Panc1 (cell line): ENCODE results near the gene FGD4.

Source experiments
- TCF7L2 ChIP-seq: IDR thresholded peaks from 2 replicates; pipeline ENCODE4 v1.6.1; 2011; ENCODE audit warnings: mild to moderate bottlenecking, low read depth, low read length, inconsistent platforms
- TF ChIP-seq, protein P1 (sequence below): fragments of 450-650 bp; IDR thresholded peaks from 2 replicates; pipeline ENCODE4 v1.5.1; 2017; ENCODE audit warnings: mild to moderate bottlenecking
- TF ChIP-seq, protein P2 (sequence below), 2 experiments: IDR thresholded peaks; 2 replicates each; pipeline ENCODE4 v1.6.1; 2011 to 2012; ENCODE audit warnings: low read depth in 2 of 2, control low read depth in 1 of 2, low read length in 1 of 2, mild to moderate bottlenecking in 1 of 2, moderate library complexity in 1 of 2; ENCODE audit not compliant: insufficient read depth in 1 of 2

DNA sequence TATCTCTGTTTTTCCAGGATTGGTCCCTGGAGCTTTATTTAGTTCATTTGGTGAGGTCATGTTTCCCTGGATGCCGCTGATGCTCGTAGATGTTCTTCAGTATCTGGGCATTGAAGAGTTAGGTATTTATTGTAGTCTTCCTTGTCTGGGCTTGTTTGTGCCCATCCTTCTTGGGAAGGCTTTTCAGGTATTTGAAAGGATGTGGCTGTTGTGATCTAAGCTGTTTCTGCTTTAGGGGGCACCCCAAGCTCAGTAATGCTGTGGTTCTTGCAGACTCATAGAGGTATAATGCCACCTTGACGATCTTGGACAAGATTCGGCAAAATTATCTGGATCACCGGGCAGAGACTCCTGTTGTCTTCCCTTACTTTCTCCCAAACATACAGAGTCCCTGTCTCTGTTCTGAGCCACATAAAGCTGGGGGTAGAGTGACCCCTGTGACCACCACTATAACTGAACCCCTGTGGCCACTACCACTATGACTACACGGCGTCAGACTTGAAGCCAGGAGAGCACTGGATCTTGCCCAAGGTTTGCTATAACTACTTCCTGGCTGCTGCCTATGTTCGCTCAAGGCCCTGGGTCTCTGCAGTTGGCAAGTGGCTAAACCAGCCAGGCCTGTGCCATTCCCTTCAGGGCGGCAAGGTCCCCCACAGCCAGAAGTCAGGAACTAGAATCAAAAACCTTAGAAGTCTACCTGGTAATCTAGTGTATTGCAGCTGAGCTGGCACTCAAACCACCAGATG, 40.9 kb downstream of the FGD4 start:
- TF ChIP-seq, protein P1, sequence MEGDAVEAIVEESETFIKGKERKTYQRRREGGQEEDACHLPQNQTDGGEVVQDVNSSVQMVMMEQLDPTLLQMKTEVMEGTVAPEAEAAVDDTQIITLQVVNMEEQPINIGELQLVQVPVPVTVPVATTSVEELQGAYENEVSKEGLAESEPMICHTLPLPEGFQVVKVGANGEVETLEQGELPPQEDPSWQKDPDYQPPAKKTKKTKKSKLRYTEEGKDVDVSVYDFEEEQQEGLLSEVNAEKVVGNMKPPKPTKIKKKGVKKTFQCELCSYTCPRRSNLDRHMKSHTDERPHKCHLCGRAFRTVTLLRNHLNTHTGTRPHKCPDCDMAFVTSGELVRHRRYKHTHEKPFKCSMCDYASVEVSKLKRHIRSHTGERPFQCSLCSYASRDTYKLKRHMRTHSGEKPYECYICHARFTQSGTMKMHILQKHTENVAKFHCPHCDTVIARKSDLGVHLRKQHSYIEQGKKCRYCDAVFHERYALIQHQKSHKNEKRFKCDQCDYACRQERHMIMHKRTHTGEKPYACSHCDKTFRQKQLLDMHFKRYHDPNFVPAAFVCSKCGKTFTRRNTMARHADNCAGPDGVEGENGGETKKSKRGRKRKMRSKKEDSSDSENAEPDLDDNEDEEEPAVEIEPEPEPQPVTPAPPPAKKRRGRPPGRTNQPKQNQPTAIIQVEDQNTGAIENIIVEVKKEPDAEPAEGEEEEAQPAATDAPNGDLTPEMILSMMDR, result no peak
- TF ChIP-seq, protein P2, sequence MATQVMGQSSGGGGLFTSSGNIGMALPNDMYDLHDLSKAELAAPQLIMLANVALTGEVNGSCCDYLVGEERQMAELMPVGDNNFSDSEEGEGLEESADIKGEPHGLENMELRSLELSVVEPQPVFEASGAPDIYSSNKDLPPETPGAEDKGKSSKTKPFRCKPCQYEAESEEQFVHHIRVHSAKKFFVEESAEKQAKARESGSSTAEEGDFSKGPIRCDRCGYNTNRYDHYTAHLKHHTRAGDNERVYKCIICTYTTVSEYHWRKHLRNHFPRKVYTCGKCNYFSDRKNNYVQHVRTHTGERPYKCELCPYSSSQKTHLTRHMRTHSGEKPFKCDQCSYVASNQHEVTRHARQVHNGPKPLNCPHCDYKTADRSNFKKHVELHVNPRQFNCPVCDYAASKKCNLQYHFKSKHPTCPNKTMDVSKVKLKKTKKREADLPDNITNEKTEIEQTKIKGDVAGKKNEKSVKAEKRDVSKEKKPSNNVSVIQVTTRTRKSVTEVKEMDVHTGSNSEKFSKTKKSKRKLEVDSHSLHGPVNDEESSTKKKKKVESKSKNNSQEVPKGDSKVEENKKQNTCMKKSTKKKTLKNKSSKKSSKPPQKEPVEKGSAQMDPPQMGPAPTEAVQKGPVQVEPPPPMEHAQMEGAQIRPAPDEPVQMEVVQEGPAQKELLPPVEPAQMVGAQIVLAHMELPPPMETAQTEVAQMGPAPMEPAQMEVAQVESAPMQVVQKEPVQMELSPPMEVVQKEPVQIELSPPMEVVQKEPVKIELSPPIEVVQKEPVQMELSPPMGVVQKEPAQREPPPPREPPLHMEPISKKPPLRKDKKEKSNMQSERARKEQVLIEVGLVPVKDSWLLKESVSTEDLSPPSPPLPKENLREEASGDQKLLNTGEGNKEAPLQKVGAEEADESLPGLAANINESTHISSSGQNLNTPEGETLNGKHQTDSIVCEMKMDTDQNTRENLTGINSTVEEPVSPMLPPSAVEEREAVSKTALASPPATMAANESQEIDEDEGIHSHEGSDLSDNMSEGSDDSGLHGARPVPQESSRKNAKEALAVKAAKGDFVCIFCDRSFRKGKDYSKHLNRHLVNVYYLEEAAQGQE (IDR thresholded peaks at IDR 0.05; ENCODE audit: insufficient read depth in 1 of 2, low read depth in 2 of 2, low read length in 1 of 2), result no peak
- TF ChIP-seq TCF7L2, result no peak
